A673 (cell line): ENCODE data around the gene FSTL4. TPM values are rescaled to one million over a fixed set of nuclear protein-coding genes. Genes with fewer than 3 reads are reported as not detected.

Source experiments
- BruUV-seq: library from RNA; stranded (reverse); fragments of 400-500 nt; replicated peaks from 2 replicates; lab custom pipeline; 2021; lab: Mats Ljungman, UMichigan
- CTCF ChIA-PET: fragments of 300-600 bp; sonication (Branson Sonifier 250); formaldehyde crosslinking; loops from one replicate; lab custom pipeline; 2022; ENCODE audit warnings: antibody characterized with exemption; lab: Charles Lee
- POLR2A ChIA-PET: fragments of 300-600 bp; sonication (Branson Sonifier 250); formaldehyde crosslinking; loops from one replicate; lab custom pipeline; 2022; ENCODE audit warnings: antibody characterized with exemption; ENCODE audit not compliant: low non-redundant PET; lab: Charles Lee
- DNase-seq: peaks from one replicate; pipeline ENCODE4 v3.0.0-alpha.2; 2015; ENCODE audit warnings: low spot score
- H3K27ac ChIP-seq: fragments of 200-600 bp; sonication (generic); 2 replicates; pipeline ENCODE4 v1.5.1; 2016; ENCODE audit warnings: mixed run types, low read depth, mild to moderate bottlenecking, mixed read lengths, antibody characterized with exemption, low read length; ENCODE audit not compliant: poor library complexity, severe bottlenecking
- H3K27me3 ChIP-seq: fragments of 200-600 bp; sonication (generic); replicated peaks from 2 replicates; pipeline ENCODE4 v1.6.1; 2017; ENCODE audit warnings: mixed run types, low read depth, mild to moderate bottlenecking, mixed read lengths, antibody characterized with exemption, low read length; ENCODE audit not compliant: insufficient read depth, poor library complexity
- H3K36me3 ChIP-seq: fragments of 200-600 bp; sonication (generic); 2 replicates; pipeline ENCODE4 v1.6.1; 2016; ENCODE audit warnings: mixed run types, mild to moderate bottlenecking, mixed read lengths, antibody characterized with exemption, low read length; ENCODE audit not compliant: insufficient read depth, poor library complexity, severe bottlenecking
- H3K4me1 ChIP-seq: fragments of 200-600 bp; sonication (generic); 2 replicates; pipeline ENCODE4 v1.6.1; 2017; ENCODE audit warnings: mixed run types, mild to moderate bottlenecking, mixed read lengths, antibody characterized with exemption, low read length; ENCODE audit not compliant: insufficient read depth, poor library complexity, severe bottlenecking
- H3K4me3 ChIP-seq: fragments of 200-600 bp; sonication (generic); 2 replicates; pipeline ENCODE4 v1.5.1; 2016; ENCODE audit warnings: low read depth, mixed run types, mild to moderate bottlenecking, mixed read lengths, low read length; ENCODE audit not compliant: poor library complexity, severe bottlenecking
- H3K9me3 ChIP-seq: fragments of 200-600 bp; sonication (generic); 2 replicates; pipeline ENCODE4 v1.6.1; 2016; ENCODE audit warnings: mixed run types, low read depth, mild to moderate bottlenecking, mixed read lengths, antibody characterized with exemption, low read length; ENCODE audit not compliant: poor library complexity, severe bottlenecking
- EZH2 ChIP-seq: fragments of 200-600 bp; sonication (generic); IDR thresholded peaks from 2 replicates; pipeline ENCODE4 v1.6.1; 2017; ENCODE audit warnings: borderline replicate concordance, low read depth, mild to moderate bottlenecking, mixed read lengths, antibody characterized with exemption, low read length; ENCODE audit not compliant: poor library complexity, severe bottlenecking
- intact Hi-C: fragments of 100-400 bp; cut with micrococcal nuclease; formaldehyde crosslinking; loops from one replicate; pipeline ENCODE4 v1.10.0; 2022; ENCODE audit not compliant: unreplicated experiment
- total RNA-seq: library from RNA; stranded (reverse); gene quantifications from 2 replicates; pipeline ENCODE4 v1.2.3, GENCODE V29; 2021
- TF ChIP-seq, protein P1 (sequence below): fragments of 300-800, 200-600 bp; sonication (generic); conservative IDR thresholded peaks from 2 replicates; pipeline ENCODE4 v1.5.1; 2017; ENCODE audit warnings: low read depth, mild to moderate bottlenecking, antibody characterized with exemption, low read length, moderate library complexity, mixed read lengths

Gene FSTL4
- total RNA-seq, 1 experiment from 2014 or later = 0.86 TPM

DNA sequence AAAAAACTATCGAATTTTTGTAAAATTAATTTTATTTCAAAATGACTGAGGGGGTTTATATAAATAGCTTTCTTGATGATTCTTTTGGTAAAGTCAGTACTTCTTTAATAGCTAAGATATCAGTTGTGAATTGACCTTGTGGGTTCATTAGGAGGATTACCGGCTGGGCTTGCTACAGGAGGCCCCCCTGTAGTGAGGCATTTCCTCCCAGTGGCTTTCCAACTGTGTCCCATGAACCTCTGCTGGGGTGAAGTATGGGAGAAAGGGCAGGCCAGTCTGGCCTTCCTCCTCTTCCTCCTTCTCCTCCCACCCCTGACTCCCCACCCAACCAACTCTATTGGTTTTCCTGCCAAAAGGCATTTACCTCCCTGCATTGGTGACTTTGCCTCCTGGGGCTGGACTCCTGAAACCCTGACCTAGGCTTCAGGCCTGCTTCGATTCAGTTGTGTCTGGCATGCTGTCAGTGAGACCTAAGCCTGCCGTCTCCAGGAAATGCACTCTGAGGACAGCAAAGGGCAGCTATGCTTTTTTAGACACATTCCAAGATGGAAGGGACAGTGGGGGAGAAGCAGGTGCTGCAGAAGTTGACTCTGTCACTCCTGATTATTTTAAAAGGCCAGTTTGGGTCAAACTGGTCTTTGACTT is 415.8 kb downstream of the FSTL4 start:
- BruUV-seq = no TSS peak
- Histone ChIP-seq H3K27ac (no peak overlapping the region), H3K9me3 (no peaks in the 10 kb centered on the region), H3K4me1 (no peaks in the 10 kb centered on the region), H3K4me3 (no peak overlapping the region), H3K27me3 (peaks cover 4% of the 10 kb centered on the region), H3K36me3 (no peaks in the 10 kb centered on the region)
- intact Hi-C loops = no loop called here
- DNase-seq = peak; percentile 36
- POLR2A ChIA-PET = no interaction called here
- CTCF ChIA-PET = no interaction called here
- TF ChIP-seq, protein P1, sequence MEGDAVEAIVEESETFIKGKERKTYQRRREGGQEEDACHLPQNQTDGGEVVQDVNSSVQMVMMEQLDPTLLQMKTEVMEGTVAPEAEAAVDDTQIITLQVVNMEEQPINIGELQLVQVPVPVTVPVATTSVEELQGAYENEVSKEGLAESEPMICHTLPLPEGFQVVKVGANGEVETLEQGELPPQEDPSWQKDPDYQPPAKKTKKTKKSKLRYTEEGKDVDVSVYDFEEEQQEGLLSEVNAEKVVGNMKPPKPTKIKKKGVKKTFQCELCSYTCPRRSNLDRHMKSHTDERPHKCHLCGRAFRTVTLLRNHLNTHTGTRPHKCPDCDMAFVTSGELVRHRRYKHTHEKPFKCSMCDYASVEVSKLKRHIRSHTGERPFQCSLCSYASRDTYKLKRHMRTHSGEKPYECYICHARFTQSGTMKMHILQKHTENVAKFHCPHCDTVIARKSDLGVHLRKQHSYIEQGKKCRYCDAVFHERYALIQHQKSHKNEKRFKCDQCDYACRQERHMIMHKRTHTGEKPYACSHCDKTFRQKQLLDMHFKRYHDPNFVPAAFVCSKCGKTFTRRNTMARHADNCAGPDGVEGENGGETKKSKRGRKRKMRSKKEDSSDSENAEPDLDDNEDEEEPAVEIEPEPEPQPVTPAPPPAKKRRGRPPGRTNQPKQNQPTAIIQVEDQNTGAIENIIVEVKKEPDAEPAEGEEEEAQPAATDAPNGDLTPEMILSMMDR = no peak
- no peak for TF ChIP-seq EZH2

DNA sequence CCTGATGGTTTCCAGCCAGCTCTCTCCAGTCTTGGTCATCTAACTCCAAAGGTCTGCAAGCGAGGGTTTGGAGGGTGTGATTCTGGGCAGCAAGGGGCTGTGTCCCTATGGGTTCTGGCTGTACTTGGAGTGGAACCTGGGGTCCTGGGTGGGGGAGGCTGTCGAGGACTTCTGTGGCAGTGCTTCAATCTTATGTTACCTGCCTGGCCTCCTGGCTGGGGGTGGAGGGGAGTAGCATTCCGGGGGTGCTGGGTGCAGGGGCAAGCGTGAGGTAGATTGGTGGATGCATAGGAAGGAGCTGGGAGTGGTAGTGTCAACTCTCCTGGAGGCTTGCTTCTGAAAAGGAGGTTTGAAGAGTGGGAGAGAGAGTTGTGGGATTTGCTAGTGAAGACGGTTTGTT is 417.1 kb downstream of the FSTL4 start:
- Histone ChIP-seq H3K9me3 (no peaks in the 10 kb centered on the region), H3K27ac (no peak overlapping the region), H3K4me1 (no peaks in the 10 kb centered on the region), H3K27me3 (no peaks in the 10 kb centered on the region), H3K36me3 (no peaks in the 10 kb centered on the region), H3K4me3 (no peak overlapping the region)
- intact Hi-C loops = no loop called here
- no peak for DNase-seq
- BruUV-seq = no TSS peak
- TF ChIP-seq EZH2 = no peak
- TF ChIP-seq, protein P1 = no peak
- ChIA-PET CTCF (no interaction called here), POLR2A (no interaction called here)

DNA sequence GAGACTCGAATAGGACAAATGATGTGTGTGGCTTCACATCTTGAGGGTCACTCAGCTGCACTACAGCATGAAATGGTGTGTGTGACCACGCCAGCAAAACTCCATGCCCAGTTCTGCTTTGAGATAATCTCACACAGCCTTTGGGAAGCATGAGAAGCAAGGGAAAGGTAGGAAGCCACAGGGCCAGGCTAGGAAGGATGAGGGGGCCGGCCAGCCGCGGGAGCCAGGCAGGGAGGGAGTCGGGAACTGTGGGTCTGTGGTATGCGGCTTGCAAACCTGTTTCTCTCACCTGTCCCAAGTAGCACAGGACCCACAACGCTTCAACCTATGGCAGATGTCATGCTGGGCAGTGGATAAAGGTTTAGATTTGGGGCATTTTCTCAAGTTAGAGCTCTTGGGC is 418.5 kb downstream of the FSTL4 start:
- no peaks in the 10 kb centered on the region for H3K4me1 ChIP-seq
- no peak overlapping the region for H3K27ac ChIP-seq
- ChIA-PET POLR2A (no interaction called here), CTCF (no interaction called here)
- no peaks in the 10 kb centered on the region for H3K27me3 ChIP-seq
- H3K36me3 ChIP-seq = no peaks in the 10 kb centered on the region
- DNase-seq = no peak
- no peak for TF ChIP-seq EZH2
- TF ChIP-seq, protein P1 = no peak
- H3K9me3 ChIP-seq = no peaks in the 10 kb centered on the region
- H3K4me3 ChIP-seq = no peak overlapping the region
- intact Hi-C loops = no loop called here
- BruUV-seq = no TSS peak
